Spleen (tissue), 11 donors: ENCODE data around the gene CAPRIN2. TPM values are rescaled to one million over a fixed set of nuclear protein-coding genes. Genes with fewer than 3 reads are reported as not detected.

Experiments
- DNase-seq: peaks from one replicate; pipeline ENCODE4 v3.0.0-alpha.2; 2020
- H3K27ac ChIP-seq, 8 donors: fragments of 200-600 bp; sonication (generic) in 7 of 8; 1 replicate in 4 of 8; 2 replicates in 4 of 8; pipeline versions ENCODE4 v1.5.0 to v1.8.0; 2016 to 2021; ENCODE audit warnings: inconsistent platforms in 4 of 8, mild to moderate bottlenecking in 4 of 8, moderate library complexity in 1 of 8
- H3K27me3 ChIP-seq, 7 donors: fragments of 200-600 bp; sonication (generic) in 6 of 7; replicated peaks in 1 of 7; 1 replicate in 4 of 7; 2 replicates in 3 of 7; pipeline versions ENCODE4 v1.5.0 to v1.8.0; 2016 to 2021; ENCODE audit warnings: inconsistent platforms in 3 of 7, mild to moderate bottlenecking in 1 of 7
- H3K36me3 ChIP-seq, 6 donors: fragments of 200-600 bp; sonication (generic) in 5 of 6; 1 replicate in 4 of 6; 2 replicates in 2 of 6; pipeline versions ENCODE4 v1.5.0 to v1.8.0; 2016 to 2021; ENCODE audit warnings: inconsistent platforms in 2 of 6
- H3K4me1 ChIP-seq, 6 donors: fragments of 200-600 bp; sonication (generic) in 5 of 6; 1 replicate in 3 of 6; 2 replicates in 3 of 6; pipeline versions ENCODE4 v1.5.0 to v1.8.0; 2016 to 2021; ENCODE audit warnings: inconsistent platforms in 3 of 6
- H3K4me3 ChIP-seq, 8 donors: fragments of 200-600 bp; sonication (generic) in 7 of 8; 1 replicate in 4 of 8; 2 replicates in 4 of 8; pipeline versions ENCODE4 v1.5.0 to v1.8.0; 2016 to 2021; ENCODE audit warnings: inconsistent platforms in 4 of 8, mild to moderate bottlenecking in 4 of 8, moderate library complexity in 2 of 8
- H3K9me3 ChIP-seq, 8 donors: fragments of 200-600 bp; sonication (generic) in 7 of 8; 1 replicate in 4 of 8; 2 replicates in 4 of 8; pipeline versions ENCODE4 v1.5.0 to v1.8.0; 2016 to 2021; ENCODE audit warnings: inconsistent platforms in 4 of 8
- CTCF ChIP-seq, 11 experiments: fragments of 200-600 bp in 7 of 11; fragments of 450-650 bp in 4 of 11; sonication (generic) in 4 of 11; IDR thresholded peaks in 8 of 11; conservative IDR thresholded peaks in 3 of 11; 1 replicate in 7 of 11; 2 replicates in 4 of 11; pipeline versions ENCODE4 v1.4.0 to v1.8.0; 2016 to 2021; ENCODE audit warnings: antibody characterized with exemption in 11 of 11, inconsistent platforms in 4 of 11, mild to moderate bottlenecking in 1 of 11
- POLR2A ChIP-seq, 3 donors: fragments of 450-650 bp; IDR thresholded peaks; one replicate each; pipeline ENCODE4 v1.5.1; 2017; ENCODE audit warnings: antibody characterized with exemption in 3 of 3, mild to moderate bottlenecking in 1 of 3
- POLR2AphosphoS5 ChIP-seq, 3 donors: sonication (generic); formaldehyde crosslinking; IDR thresholded peaks; one replicate each; pipeline ENCODE4 v1.5.1; 2017; ENCODE audit warnings: antibody characterized with exemption in 3 of 3
- WGBS, 5 donors: extraction: QIAGEN DNeasy Blood & Tissue Kit in 3 of 5; methylation state at CpG; one replicate each; pipeline versions ENCODE4 v1.1.5 to v1.1.7; 2013 to 2018; 5-methylcytosine and 5-hydroxymethylcytosine counted together
- intact Hi-C: fragments of 100-400 bp; cut with DNase I; formaldehyde crosslinking; loops from one replicate; pipeline ENCODE4 v1.15.0; 2023; ENCODE audit warnings: low total_unique reads
- polyA plus RNA-seq, 3 donors: library from polyadenylated mRNA; stranded (reverse); fragments of 200-250 nt; gene quantifications; one replicate each; pipeline ENCODE4 v1.2.1, GENCODE V29; 2013
- total RNA-seq, 7 donors: library from RNA; depleted of rRNA in 3 of 7; stranded (reverse); fragments of >200 nt in 3 of 7; fragmentation: NEBNext Ultra II Directional in 4 of 7; extraction: Animal tissue kit (Norgen Biotek cat#: 25700) in 4 of 7; gene quantifications; one replicate each; pipeline versions ENCODE4 v1.1.0 to v1.2.1, GENCODE V29; 2016 to 2021
- donor health status: healthy with polysubstance abuse.
- donor health status: DM: no; HTN: no; CAD: no; lungs with moderate emphysema.
- donor health status: DM: no; HTN: no; CAD: no.
- donor health status: Bipolar disorder and iron deficiency.
- donor health status: healthy.
- donor health status: DM: no; HTN: no; CAD: no.
- donor health status: DM: yes; HTN: yes; CAD: no.

CAPRIN2 gene
- total and polyA plus RNA-seq, 10 donors = 11.4 to 54.5 (median 25.5) TPM

GRCh38 chr12:30707613-30708342 lies 47.0 kb downstream of the CAPRIN2 start:
- whole genome bisulfite sequencing, 5 donors = 86 to 91% (median 88%) methylated on average over 10 of the region's 10 CpGs
- no peak for DNase-seq
- no peaks in the 10 kb centered on the region for H3K27me3 ChIP-seq
- H3K9me3 ChIP-seq = no peaks in the 10 kb centered on the region
- H3K36me3 ChIP-seq = peaks cover 0 to 41% (median 24%) of the 10 kb centered on the region in 6 donors
- no peak overlapping the region for H3K4me3 ChIP-seq
- H3K4me1 ChIP-seq = no peaks in the 10 kb centered on the region
- no peak for TF ChIP-seq POLR2AphosphoS5 (IDR thresholded peaks at IDR 0.05)
- TF ChIP-seq POLR2A (IDR thresholded peaks at IDR 0.05) = no peak
- TF ChIP-seq CTCF (IDR thresholded peaks at IDR 0.05 in 8 of 11, conservative IDR thresholded peaks at IDR 0.05 in 3 of 11) = no peak
- no peak overlapping the region for H3K27ac ChIP-seq
- intact Hi-C loops = no loop called here

GRCh38 chr12:30706476-30706875 lies 48.3 kb downstream of the CAPRIN2 start:
- no peaks in the 10 kb centered on the region for H3K4me1 ChIP-seq
- TF ChIP-seq POLR2AphosphoS5 (IDR thresholded peaks at IDR 0.05) = no peak
- no peak for TF ChIP-seq CTCF (IDR thresholded peaks at IDR 0.05 in 8 of 11, conservative IDR thresholded peaks at IDR 0.05 in 3 of 11)
- no peak for TF ChIP-seq POLR2A (IDR thresholded peaks at IDR 0.05)
- H3K36me3 ChIP-seq = peaks cover 0 to 28% (median 17%) of the 10 kb centered on the region in 6 donors
- H3K27ac ChIP-seq = no peak overlapping the region
- 93 to 97% (median 96%) methylated on average over 2 of the region's 2 CpGs for whole genome bisulfite sequencing, 5 donors
- no peak overlapping the region for H3K4me3 ChIP-seq
- no peak for DNase-seq
- no peaks in the 10 kb centered on the region for H3K9me3 ChIP-seq
- intact Hi-C loops = no loop called here
- no peaks in the 10 kb centered on the region for H3K27me3 ChIP-seq

- TF ChIP-seq CTCF (IDR thresholded peaks at IDR 0.05 in 8 of 11, conservative IDR thresholded peaks at IDR 0.05 in 3 of 11) = no peak
- no peak for TF ChIP-seq POLR2A (IDR thresholded peaks at IDR 0.05)
- no peak for TF ChIP-seq POLR2AphosphoS5 (IDR thresholded peaks at IDR 0.05)
- no peak overlapping the region for H3K4me3 ChIP-seq
- intact Hi-C loops = no loop called here
- H3K36me3 ChIP-seq = no peaks in the 10 kb centered on the region
- no peaks in the 10 kb centered on the region for H3K9me3 ChIP-seq
- DNase-seq = no peak
- H3K27ac ChIP-seq = no peak overlapping the region
- peaks cover 4 to 10% (median 5%) of the 10 kb centered on the region in 6 donors for H3K4me1 ChIP-seq
- no peaks in the 10 kb centered on the region for H3K27me3 ChIP-seq
Observed at GRCh38 chr12:30701056-30701455, 53.7 kb downstream of the CAPRIN2 start.

GRCh38 chr12:30700216-30700900 lies 54.4 kb downstream of the CAPRIN2 start:
- 83 to 89% (median 87%) methylated on average over 6 of the region's 6 CpGs for WGBS, 5 donors
- Histone ChIP-seq H3K9me3 (no peaks in the 10 kb centered on the region), H3K4me1 (peaks cover 4 to 12% (median 6%) of the 10 kb centered on the region in 6 donors), H3K27me3 (no peaks in the 10 kb centered on the region), H3K4me3 (no peak overlapping the region), H3K27ac (no peak overlapping the region), H3K36me3 (no peaks in the 10 kb centered on the region)
- intact Hi-C loops = no loop called here
- no peak for DNase-seq
- TF ChIP-seq POLR2A (IDR thresholded peaks at IDR 0.05) (no peak), POLR2AphosphoS5 (IDR thresholded peaks at IDR 0.05) (no peak), CTCF (IDR thresholded peaks at IDR 0.05 in 8 of 11, conservative IDR thresholded peaks at IDR 0.05 in 3 of 11) (no peak)
